ENCODE measurements around the gene RHOD. TPM values are rescaled to one million over a fixed set of nuclear protein-coding genes. Genes with fewer than 3 reads are reported as not detected.
A peak's percentile ranks its signal among the peaks of the same experiment; 100 is the strongest.

Gene RHOD
- total RNA-seq, 1 donor from 2014 or later: 82.6 TPM

DNA sequence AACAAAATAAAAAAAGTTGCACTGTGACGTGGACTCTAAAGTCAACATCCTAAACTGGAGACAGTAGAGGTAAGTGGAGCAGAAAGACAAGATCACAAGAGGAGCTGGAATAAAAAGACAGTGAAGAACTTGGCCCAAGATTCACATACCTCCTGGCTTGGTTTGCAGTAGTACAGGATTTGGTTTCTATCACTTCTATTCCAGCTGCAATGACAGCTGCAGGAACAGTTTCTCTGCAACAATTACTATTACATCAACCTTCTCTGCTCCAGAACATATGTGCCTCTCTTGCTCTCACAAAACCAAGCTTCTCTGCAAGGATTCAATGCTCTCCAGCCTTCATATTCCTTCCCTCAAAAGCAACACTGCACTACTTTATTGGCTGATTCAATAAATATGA lies 54.6 kb downstream of the RHOD start:
- Histone ChIP-seq H3K36me3 (no peaks in the 10 kb centered on the region), H3K9me3 (no peaks in the 10 kb centered on the region), H3K4me1 (peaks cover 0 to 7% of the 10 kb centered on the region in 2 donors), H3K4me3 (no peak overlapping the region), H3K27me3 (no peaks in the 10 kb centered on the region), H3K27ac (no peak overlapping the region)
- DNase-seq (ENCODE audit: low spot score in 2 of 2): no peak
- TF ChIP-seq, protein P1, sequence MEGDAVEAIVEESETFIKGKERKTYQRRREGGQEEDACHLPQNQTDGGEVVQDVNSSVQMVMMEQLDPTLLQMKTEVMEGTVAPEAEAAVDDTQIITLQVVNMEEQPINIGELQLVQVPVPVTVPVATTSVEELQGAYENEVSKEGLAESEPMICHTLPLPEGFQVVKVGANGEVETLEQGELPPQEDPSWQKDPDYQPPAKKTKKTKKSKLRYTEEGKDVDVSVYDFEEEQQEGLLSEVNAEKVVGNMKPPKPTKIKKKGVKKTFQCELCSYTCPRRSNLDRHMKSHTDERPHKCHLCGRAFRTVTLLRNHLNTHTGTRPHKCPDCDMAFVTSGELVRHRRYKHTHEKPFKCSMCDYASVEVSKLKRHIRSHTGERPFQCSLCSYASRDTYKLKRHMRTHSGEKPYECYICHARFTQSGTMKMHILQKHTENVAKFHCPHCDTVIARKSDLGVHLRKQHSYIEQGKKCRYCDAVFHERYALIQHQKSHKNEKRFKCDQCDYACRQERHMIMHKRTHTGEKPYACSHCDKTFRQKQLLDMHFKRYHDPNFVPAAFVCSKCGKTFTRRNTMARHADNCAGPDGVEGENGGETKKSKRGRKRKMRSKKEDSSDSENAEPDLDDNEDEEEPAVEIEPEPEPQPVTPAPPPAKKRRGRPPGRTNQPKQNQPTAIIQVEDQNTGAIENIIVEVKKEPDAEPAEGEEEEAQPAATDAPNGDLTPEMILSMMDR (IDR thresholded peaks at IDR 0.05): no peak
- intact Hi-C loops (cut with DNase I): loop anchor here (10.0 kb wide), 1 partner anchor 394 kb away; the partner anchor contains the start of genes CDK2AP2 and PITPNM1

DNA sequence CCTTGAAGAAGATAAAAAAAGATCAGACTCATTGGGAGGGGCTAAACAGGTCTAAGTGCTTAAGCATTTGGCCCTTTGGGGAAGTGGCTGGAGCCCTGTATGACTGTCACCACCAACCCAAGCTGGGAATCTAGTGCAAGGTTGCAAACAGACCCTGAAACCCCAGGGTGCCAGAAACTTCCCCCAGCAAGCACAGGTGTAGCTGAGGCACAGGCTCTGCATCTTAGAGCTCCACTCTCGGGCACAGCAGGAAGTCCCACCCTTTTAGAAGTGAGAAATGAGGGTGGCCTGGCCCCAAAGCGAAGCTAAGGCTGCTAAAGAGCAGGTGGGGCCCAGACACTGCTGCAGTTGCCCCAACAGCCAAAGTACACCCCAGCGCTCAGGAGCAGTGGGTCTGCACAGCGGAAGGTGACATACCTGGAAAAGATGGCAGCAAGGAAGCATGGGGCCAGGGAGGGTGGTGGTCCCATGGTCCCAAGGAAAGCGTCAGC lies 56.6 kb downstream of the RHOD start:
- Histone ChIP-seq H3K27me3 (no peaks in the 10 kb centered on the region), H3K4me3 (no peak overlapping the region), H3K4me1 (peaks cover 5 to 7% of the 10 kb centered on the region in 2 donors), H3K9me3 (no peaks in the 10 kb centered on the region), H3K27ac (no peak overlapping the region), H3K36me3 (no peaks in the 10 kb centered on the region)
- no peak for DNase-seq (ENCODE audit: low spot score in 2 of 2)
- TF ChIP-seq, protein P1 (IDR thresholded peaks at IDR 0.05): no peak
- intact Hi-C loops (cut with DNase I): loop anchor here (10.0 kb wide), 1 partner anchor 392 kb away; the partner anchor contains the start of genes CDK2AP2 and PITPNM1

DNA sequence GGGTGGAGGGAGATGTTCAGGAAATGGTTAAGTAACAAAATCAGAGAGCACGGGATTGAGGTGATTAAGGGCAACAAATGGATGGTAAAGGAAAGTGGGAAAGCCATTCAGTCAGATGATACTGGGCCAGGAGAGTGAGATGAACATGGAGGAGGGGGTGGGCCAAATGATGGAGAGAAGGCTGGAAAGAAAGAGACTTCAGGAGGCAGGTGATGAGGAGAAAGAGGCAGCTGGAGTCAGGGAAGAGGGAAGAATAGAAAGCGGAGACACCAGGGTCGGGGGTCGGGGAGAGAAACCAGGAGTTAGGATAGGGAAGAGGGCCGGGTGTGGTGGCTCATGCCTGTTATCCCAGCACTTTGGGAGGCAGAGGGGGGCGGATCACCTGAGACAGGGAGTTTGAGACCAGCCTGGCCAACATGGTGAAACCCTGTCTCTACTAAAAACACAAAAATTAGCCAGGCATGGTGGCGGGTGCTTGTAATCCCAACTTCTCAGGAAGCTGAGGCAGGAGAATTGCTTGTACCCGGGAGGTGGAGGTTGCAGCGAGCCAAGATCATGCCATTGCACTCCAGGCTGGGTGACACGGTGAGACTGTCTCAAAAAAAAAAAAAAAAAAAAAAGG lies 57.7 kb downstream of the RHOD start:
- TF ChIP-seq, protein P1 (IDR thresholded peaks at IDR 0.05): no peak
- DNase-seq (ENCODE audit: low spot score in 2 of 2): no peak
- Histone ChIP-seq H3K4me1 (peaks cover 5 to 7% of the 10 kb centered on the region in 2 donors), H3K36me3 (no peaks in the 10 kb centered on the region), H3K9me3 (no peaks in the 10 kb centered on the region), H3K27me3 (no peaks in the 10 kb centered on the region), H3K4me3 (no peak overlapping the region), H3K27ac (no peak overlapping the region)
- intact Hi-C loops (cut with DNase I): loop anchor here (10.0 kb wide), 1 partner anchor 390 kb away; the partner anchor contains the start of genes CDK2AP2 and PITPNM1

DNA sequence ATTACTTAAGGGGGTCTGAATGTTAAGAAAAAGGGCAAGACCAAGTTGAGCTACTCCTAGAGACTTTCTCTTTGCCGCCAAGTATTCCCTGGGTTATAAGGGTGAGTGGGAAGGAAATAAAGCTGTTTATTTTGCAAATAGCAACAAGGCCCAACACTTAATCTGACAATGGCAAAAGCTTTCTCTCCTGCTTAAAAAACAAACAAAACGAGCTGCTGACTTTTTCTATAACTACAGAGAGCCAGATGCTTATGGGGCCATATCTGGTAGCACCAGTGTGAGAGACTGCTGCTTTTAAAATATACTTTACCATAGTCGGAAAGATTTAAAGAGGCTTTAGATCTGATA lies 60.1 kb downstream of the RHOD start:
- TF ChIP-seq, protein P1 (IDR thresholded peaks at IDR 0.05): no peak
- H3K27ac ChIP-seq: no peak overlapping the region
- H3K4me3 ChIP-seq: no peak overlapping the region
- no peaks in the 10 kb centered on the region for H3K36me3 ChIP-seq
- no peaks in the 10 kb centered on the region for H3K9me3 ChIP-seq
- H3K4me1 ChIP-seq: peaks cover 3 to 5% of the 10 kb centered on the region in 2 donors
- no peak for DNase-seq (ENCODE audit: low spot score in 2 of 2)
- H3K27me3 ChIP-seq: no peaks in the 10 kb centered on the region
- intact Hi-C loops (cut with DNase I): loop anchor here (5.0 to 10.0 kb wide), 3 partner anchors 144 to 388 kb away; partner anchors contain the start of genes CDK2AP2, PC and PITPNM1

DNA sequence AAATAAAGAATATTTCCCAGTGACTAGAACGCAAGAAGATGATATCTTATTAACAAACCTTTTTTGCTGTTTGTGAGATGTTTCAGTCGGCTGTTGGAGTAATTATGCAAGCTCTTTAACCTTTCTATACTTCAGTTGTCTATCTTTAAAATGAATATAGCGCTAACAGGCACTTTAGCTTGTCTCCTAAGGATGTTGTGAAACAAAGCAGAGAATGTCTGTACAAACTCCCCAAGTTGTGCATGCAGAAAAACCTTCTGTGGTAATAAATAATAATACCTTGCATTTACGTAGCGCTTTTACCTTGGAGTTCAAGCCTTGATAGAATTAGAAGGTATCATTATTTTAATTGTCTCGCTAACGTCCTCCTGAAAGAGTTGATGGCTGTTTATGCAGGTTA lies 60.5 kb downstream of the RHOD start:
- intact Hi-C loops (cut with DNase I): loop anchor here (5.0 to 10.0 kb wide), 3 partner anchors 145 to 388 kb away; partner anchors contain the start of genes CDK2AP2, PC and PITPNM1
- Histone ChIP-seq H3K27me3 (no peaks in the 10 kb centered on the region), H3K9me3 (no peaks in the 10 kb centered on the region), H3K27ac (peak overlapping the region; percentile 62 to 96), H3K4me1 (peaks cover 5 to 6% of the 10 kb centered on the region in 2 donors), H3K4me3 (peak overlapping the region in 1 of 2 donors; percentile 81), H3K36me3 (no peaks in the 10 kb centered on the region)
- DNase-seq (ENCODE audit: low spot score in 2 of 2): no peak
- TF ChIP-seq, protein P1 (IDR thresholded peaks at IDR 0.05): no peak
